Neural cell (in vitro differentiated cells): ENCODE measurements around the gene CTNNA2. TPM values are rescaled to one million over a fixed set of nuclear protein-coding genes. Genes with fewer than 3 reads are reported as not detected.

Source experiments
- H2AFZ ChIP-seq: fragments of 200-600, 300-800 bp; sonication (generic), shearing (Covaris generic); 2 replicates; pipeline ENCODE4 v1.6.0; 2014; ENCODE audit warnings: low read depth, mild to moderate bottlenecking, antibody characterized with exemption, low read length, moderate library complexity
- H3F3A ChIP-seq: fragments of 200-600 bp; shearing (Covaris generic); 2 replicates; pipeline ENCODE4 v1.6.1; 2016; ENCODE audit warnings: mild to moderate bottlenecking, moderate library complexity, mixed read lengths, antibody characterized with exemption, low read length; ENCODE audit not compliant: insufficient read depth, poor library complexity, severe bottlenecking
- H3K27ac ChIP-seq: fragments of 200-600, 300-800 bp; sonication (generic), shearing (Covaris generic); 2 replicates; pipeline ENCODE4 v1.5.1; 2014; ENCODE audit warnings: mild to moderate bottlenecking, low read length, moderate library complexity
- H3K27me3 ChIP-seq: fragments of 300-800, 200-600 bp; sonication (generic), shearing (Covaris generic); 2 replicates; pipeline ENCODE4 v1.6.0; 2014; ENCODE audit warnings: mild to moderate bottlenecking, low read depth, low read length, moderate library complexity; ENCODE audit not compliant: insufficient read depth
- H3K36me3 ChIP-seq: fragments of 300-800, 200-600 bp; sonication (generic), shearing (Covaris generic); 2 replicates; pipeline ENCODE4 v1.5.1; 2014; ENCODE audit warnings: mild to moderate bottlenecking, antibody characterized with exemption, low read length, moderate library complexity; ENCODE audit not compliant: insufficient read depth
- H3K4me2 ChIP-seq: fragments of 300-800, 200-600 bp; sonication (generic), shearing (Covaris generic); 2 replicates; pipeline ENCODE4 v1.6.0; 2014; ENCODE audit warnings: mild to moderate bottlenecking, low read length
- H3K4me3 ChIP-seq: fragments of 300-800, 200-600 bp; sonication (generic), shearing (Covaris generic); 2 replicates; pipeline ENCODE4 v1.5.1; 2014; ENCODE audit warnings: mild to moderate bottlenecking, low read length, moderate library complexity
- H3K79me2 ChIP-seq: fragments of 200-600 bp; shearing (Covaris generic); replicated peaks from 2 replicates; pipeline ENCODE4 v1.6.0; 2014; ENCODE audit warnings: mild to moderate bottlenecking, low read length, moderate library complexity; ENCODE audit not compliant: insufficient read depth
- H3K9ac ChIP-seq: fragments of 300-800, 200-600 bp; sonication (generic), shearing (Covaris generic); 2 replicates; pipeline ENCODE4 v1.6.1; 2016; ENCODE audit warnings: mild to moderate bottlenecking, low read length, mixed read lengths
- H3K9me2 ChIP-seq: fragments of 200-600 bp; shearing (Covaris generic); 2 replicates; pipeline ENCODE4 v1.6.1; 2016; ENCODE audit warnings: mild to moderate bottlenecking, low read length, mixed read lengths; ENCODE audit not compliant: insufficient read depth
- H3K9me3 ChIP-seq: fragments of 200-600, 300-800 bp; sonication (generic), shearing (Covaris generic); 2 replicates; pipeline ENCODE4 v1.6.1; 2016; ENCODE audit warnings: mild to moderate bottlenecking, mixed run types, low read length, moderate library complexity, mixed read lengths
- H4K20me1 ChIP-seq: fragments of 200-600 bp; shearing (Covaris generic); 2 replicates; pipeline ENCODE4 v1.6.1; 2016; ENCODE audit warnings: mild to moderate bottlenecking, mixed run types; ENCODE audit not compliant: insufficient read depth
- EP300 ChIP-seq: fragments of 450-650 bp; conservative IDR thresholded peaks from 2 replicates; pipeline ENCODE4 v1.6.1; 2014; ENCODE audit warnings: antibody characterized with exemption, mild to moderate bottlenecking, moderate library complexity; ENCODE audit not compliant: poor library complexity, severe bottlenecking
- EZH2 ChIP-seq: fragments of 200-600, 300-800 bp; shearing (Covaris generic), sonication (generic); IDR thresholded peaks from 2 replicates; pipeline ENCODE4 v1.6.1; 2014; ENCODE audit warnings: antibody characterized with exemption, low read length, borderline replicate concordance, mild to moderate bottlenecking; ENCODE audit not compliant: insufficient read depth, poor library complexity, severe bottlenecking
- MXI1 ChIP-seq: fragments of 450-650 bp; conservative IDR thresholded peaks from 2 replicates; pipeline ENCODE4 v1.6.1; 2014; ENCODE audit warnings: antibody characterized with exemption, mild to moderate bottlenecking; ENCODE audit not compliant: poor library complexity, severe bottlenecking
- POLR2AphosphoS5 ChIP-seq: IDR thresholded peaks from 2 replicates; pipeline ENCODE4 v1.6.1; 2012
- RAD21 ChIP-seq: fragments of 450-650 bp; conservative IDR thresholded peaks from 2 replicates; pipeline ENCODE4 v1.6.1; 2014; ENCODE audit warnings: antibody characterized with exemption, mild to moderate bottlenecking, moderate library complexity
- REST ChIP-seq: IDR thresholded peaks from 2 replicates; pipeline ENCODE4 v1.6.1; 2012; ENCODE audit warnings: borderline replicate concordance
- SMC3 ChIP-seq: fragments of 450-650 bp; conservative IDR thresholded peaks from 2 replicates; pipeline ENCODE4 v1.6.1; 2014; ENCODE audit warnings: antibody characterized with exemption, mild to moderate bottlenecking, moderate library complexity; ENCODE audit not compliant: poor library complexity
- TAF1 ChIP-seq: IDR thresholded peaks from 2 replicates; pipeline ENCODE4 v1.6.1; 2012; ENCODE audit warnings: low read depth
- polyA plus RNA-seq: library from polyadenylated mRNA; depleted of rRNA; stranded (reverse); fragments of >200 nt; gene quantifications from 2 replicates; pipeline ENCODE4 v1.2.3, GENCODE V29; 2014
- TF ChIP-seq, protein P1 (sequence below): fragments of 450-650 bp; IDR thresholded peaks from 2 replicates; pipeline ENCODE4 v1.5.1; 2014; ENCODE audit warnings: antibody characterized with exemption, mild to moderate bottlenecking, moderate library complexity; ENCODE audit not compliant: poor library complexity, severe bottlenecking

The CTNNA2 gene
- polyA plus RNA-seq, 1 donor from 2014 or later = 194 TPM

DNA sequence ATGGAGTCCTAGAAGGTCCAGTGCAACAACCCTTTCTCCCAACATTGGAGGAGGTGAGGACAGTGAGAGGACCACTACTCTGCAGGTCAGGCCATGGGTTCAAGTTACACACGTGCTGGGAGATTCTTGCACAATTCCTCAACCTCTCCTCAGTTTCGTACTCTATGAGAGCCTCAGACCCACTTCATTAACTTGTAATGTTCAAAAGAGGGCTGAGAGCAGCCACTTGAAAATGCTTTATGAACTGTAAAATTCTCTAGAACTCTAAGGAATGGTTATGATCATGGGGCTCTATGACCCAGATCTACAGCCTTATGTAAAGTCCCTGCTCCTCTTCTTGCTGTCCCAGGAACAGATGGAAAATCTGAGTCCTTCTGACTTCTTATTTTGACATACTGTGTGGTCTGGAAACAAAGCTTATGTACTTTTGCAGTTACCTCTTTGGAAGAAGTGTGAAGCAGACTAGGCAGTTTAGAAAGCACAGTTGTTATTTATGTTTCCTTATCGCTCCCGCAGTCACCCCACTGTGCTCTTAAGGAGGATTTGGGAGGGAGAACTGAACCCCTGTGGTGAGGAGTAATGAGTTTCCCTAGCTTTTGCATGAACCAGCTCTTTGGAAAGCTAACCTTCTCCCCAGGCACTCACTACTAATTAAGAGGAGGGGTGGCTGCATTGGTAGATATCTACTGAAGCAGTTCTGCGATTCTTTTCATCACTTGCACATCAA lies 495.1 kb downstream of the CTNNA2 start:
- H2AFZ ChIP-seq = no peak overlapping the region
- no peaks in the 10 kb centered on the region for H3K36me3 ChIP-seq
- no peaks in the 10 kb centered on the region for H3K79me2 ChIP-seq
- H3K4me3 ChIP-seq = no peak overlapping the region
- H3K9me2 ChIP-seq = no peaks in the 10 kb centered on the region
- H3K27ac ChIP-seq = no peak overlapping the region
- H3K4me2 ChIP-seq = no peak overlapping the region
- no peak overlapping the region for H3K9ac ChIP-seq
- no peaks in the 10 kb centered on the region for H3F3A ChIP-seq
- no peak for TF ChIP-seq MXI1
- no peak for TF ChIP-seq REST
- TF ChIP-seq EP300 = no peak
- TF ChIP-seq RAD21 = no peak
- no peak for TF ChIP-seq SMC3
- no peak for TF ChIP-seq POLR2AphosphoS5
- no peak for TF ChIP-seq TAF1
- no peak for TF ChIP-seq EZH2
- TF ChIP-seq, protein P1, sequence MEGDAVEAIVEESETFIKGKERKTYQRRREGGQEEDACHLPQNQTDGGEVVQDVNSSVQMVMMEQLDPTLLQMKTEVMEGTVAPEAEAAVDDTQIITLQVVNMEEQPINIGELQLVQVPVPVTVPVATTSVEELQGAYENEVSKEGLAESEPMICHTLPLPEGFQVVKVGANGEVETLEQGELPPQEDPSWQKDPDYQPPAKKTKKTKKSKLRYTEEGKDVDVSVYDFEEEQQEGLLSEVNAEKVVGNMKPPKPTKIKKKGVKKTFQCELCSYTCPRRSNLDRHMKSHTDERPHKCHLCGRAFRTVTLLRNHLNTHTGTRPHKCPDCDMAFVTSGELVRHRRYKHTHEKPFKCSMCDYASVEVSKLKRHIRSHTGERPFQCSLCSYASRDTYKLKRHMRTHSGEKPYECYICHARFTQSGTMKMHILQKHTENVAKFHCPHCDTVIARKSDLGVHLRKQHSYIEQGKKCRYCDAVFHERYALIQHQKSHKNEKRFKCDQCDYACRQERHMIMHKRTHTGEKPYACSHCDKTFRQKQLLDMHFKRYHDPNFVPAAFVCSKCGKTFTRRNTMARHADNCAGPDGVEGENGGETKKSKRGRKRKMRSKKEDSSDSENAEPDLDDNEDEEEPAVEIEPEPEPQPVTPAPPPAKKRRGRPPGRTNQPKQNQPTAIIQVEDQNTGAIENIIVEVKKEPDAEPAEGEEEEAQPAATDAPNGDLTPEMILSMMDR = no peak
- peaks cover 21% of the 10 kb centered on the region for H3K27me3 ChIP-seq
- no peaks in the 10 kb centered on the region for H3K9me3 ChIP-seq
- H4K20me1 ChIP-seq = no peaks in the 10 kb centered on the region

GRCh38 chr2:80008596-80008995 lies 495.7 kb downstream of the CTNNA2 start:
- H3F3A ChIP-seq = no peaks in the 10 kb centered on the region
- no peak overlapping the region for H3K4me3 ChIP-seq
- no peak overlapping the region for H3K9ac ChIP-seq
- H4K20me1 ChIP-seq = no peaks in the 10 kb centered on the region
- no peaks in the 10 kb centered on the region for H3K9me2 ChIP-seq
- no peak overlapping the region for H3K27ac ChIP-seq
- peaks cover 21% of the 10 kb centered on the region for H3K27me3 ChIP-seq
- H3K36me3 ChIP-seq = no peaks in the 10 kb centered on the region
- TF ChIP-seq, protein P1 = no peak
- TF ChIP-seq TAF1 (no peak), RAD21 (no peak), REST (no peak), POLR2AphosphoS5 (no peak), MXI1 (no peak), EZH2 (no peak), EP300 (no peak), SMC3 (no peak)
- H3K79me2 ChIP-seq = no peaks in the 10 kb centered on the region
- no peak overlapping the region for H3K4me2 ChIP-seq
- H2AFZ ChIP-seq = no peak overlapping the region
- no peaks in the 10 kb centered on the region for H3K9me3 ChIP-seq
